GM18907 (cell line): ENCODE results near the gene RNF150.
"Not testable (repeated sequence)": the region's sequence is repeated elsewhere in the genome, so short reads cannot be mapped to it uniquely, and the experiment has no call there.

Experiments used
- ATAC-seq: cut with Tn5 transposase; IDR thresholded peaks from one replicate; pipeline ENCODE4 v1.9.1; 2021; ENCODE audit warnings: mild to moderate bottlenecking, moderate library complexity; ENCODE audit not compliant: unreplicated experiment

RNF150 gene

DNA sequence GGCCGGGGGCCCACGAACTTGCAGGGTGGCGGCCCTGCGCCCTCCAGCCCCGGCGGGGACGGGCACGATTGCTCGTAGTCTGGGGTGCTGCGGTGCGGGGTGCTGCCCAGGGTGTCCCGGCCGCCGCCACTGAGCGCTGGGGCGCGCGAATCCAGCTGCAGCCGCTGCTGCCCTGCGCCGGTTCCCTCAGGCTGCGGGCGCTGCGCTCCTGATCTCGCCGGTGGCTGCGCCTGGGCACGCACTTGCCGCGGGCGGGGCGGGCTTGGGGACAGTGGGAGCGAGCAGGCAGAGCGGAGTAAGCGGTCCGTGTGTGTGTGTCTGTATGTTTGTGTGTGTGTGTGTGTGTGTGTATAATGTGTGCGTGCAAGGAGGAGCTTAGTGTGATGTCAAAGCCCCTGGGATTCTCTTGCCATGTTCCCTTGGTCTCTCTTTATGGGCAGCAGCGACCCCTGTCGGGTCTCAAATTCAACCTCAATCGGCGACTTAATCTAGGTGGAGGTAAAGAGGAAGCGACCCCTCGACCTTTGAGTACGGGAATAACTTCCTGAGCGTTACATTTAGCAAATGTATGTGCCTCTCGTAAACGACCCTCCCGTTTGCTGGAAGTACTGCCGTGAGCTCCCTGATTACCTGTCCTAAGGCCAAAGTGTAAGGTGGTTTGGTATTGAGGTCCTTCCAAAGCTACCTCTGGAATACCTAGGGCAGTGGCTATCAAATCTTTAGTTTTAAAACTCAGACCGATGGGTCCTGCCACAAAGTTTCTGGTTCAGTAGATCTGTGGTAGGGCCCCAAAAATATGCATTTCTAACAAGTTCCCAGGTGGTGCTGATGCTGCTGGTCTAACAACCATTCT, at the start of gene RNF150:
Gene RNF150, minus strand, starts transcription at position 324 of the 853 bp plus-strand sequence.
- peak; percentile 76 for ATAC-seq

DNA sequence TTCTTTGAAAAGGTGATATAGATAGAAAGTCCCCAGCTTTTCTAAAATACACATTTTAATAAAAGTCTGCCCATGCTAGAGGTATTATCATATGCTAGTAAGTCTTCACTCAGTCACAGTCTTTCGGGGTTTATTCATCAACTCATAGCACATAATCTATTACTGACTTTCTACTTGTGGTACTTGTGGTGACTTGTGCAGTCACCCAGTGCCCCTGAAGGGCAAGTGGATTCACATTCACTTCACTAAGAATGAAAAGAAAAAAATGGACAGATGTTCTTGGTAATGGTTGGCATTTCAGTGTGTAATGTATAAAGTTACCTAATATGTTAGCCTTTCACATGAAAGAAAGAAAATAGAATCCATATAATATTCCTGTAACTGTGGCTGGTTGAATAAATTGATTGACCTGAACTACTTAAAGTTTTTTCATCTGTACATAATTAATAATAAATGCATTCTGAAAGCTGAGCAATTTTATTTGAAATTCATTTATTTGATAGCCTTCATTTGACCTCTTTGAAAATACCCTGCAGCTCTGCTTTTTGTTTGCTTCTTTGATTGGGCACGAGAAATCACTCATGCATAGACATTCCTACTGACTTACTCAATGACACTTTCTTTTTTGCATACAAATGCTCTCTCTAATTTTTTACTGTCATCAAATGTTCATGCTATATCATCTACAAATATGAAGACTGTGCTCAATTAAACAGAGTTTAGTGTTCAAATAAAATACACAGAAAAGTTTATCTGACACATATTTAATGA, 47.9 kb upstream of the RNF150 start:
- peak; percentile 98 for ATAC-seq

DNA sequence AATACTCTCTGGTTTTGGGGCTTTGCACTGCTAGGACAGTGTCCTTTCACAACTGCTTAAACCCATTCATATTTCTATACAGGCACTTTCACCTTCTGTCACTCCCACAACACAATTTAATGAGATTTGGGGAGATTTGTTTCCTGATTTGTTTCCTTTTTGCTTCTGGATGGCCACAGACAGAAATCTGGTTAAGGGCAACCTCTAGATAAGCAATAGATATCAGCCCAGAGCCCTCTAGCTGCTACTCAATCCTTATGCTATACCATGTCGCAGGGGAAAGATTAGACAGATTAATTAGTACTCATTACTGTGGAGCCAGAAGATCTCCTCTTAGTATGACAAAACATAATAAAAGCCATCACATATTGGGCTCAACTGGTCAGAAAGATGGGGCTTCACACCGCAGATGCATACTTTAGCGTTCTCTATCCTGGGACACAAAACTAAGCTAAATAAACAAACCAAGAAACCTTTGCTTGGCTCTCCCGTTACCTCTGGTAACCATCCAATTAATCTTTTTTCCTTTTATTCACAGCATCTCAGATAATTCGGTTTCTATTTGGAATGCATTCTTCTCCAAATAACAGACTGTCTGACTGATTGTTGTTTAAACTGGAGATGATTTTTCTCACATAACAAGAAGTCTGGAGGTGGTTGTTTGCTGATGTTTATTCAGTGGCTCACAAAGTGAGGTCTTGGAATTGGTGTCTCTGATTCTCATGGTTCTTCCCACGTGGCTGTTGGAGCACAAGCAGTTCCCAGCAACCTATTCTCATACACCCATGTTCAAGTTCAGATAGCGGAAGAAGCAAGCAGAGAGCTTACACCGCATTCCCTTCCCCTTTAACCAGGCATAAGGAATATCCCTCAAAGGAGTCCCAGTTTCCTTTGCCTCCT, 46.5 kb upstream of the RNF150 start:
- no peak for ATAC-seq

DNA sequence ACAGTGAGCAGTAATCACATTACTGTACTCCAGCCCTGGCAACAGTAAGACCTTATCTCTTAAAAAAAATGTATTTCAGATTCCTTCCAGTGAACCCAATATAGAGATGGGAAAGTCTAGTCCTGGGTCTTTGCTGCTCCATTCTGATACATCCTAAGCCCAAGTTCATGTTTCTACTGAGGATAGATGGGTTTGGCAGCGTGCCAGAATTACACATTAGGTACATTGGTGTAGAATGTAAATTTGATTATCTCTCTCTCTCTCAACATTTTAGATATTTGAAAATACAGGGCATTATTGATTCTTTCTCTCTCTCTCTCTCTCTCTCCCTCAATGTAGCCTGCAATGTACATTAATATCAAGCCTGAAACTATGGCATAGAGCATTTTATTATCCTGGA, 43.9 kb upstream of the RNF150 start:
- ATAC-seq = no peak

DNA sequence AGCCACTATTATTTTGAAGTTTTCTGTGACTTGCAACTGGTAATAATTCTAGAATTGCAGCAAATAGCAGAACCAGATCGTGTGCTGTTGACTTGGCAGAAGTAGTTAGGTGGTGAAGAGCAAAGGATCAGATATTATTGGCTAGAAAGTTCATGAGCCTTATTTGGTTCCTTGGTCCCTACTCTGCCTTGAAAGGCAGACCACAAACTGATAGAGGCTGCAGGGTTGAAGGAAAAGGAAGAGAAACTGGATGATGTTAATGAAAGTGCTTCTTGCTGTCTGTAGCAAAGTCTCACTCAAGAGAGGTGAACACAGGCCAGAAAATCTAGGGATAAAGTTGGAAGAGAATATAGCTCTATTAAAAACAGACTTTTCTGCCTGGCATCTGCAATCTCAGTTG, 41.2 kb upstream of the RNF150 start:
- ATAC-seq = no peak

DNA sequence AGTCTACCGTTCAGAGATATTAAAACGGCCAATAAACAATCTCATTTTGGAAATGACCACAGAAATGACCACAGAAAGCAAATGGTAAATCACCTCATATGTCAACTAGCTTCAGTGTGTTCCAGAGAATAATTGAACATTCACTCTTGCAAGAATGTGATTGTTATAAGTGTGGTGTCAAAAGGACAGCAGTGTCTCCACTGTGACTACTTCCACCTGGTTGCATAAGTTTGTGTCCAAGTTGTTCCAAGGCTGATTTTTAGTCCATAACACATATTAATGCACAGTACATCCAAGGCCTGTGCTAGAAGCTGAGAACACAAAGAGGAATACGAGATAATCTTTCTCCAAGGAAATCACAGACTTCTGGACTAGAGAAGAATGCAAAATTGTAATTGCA, 37.4 kb upstream of the RNF150 start:
- no peak for ATAC-seq

DNA sequence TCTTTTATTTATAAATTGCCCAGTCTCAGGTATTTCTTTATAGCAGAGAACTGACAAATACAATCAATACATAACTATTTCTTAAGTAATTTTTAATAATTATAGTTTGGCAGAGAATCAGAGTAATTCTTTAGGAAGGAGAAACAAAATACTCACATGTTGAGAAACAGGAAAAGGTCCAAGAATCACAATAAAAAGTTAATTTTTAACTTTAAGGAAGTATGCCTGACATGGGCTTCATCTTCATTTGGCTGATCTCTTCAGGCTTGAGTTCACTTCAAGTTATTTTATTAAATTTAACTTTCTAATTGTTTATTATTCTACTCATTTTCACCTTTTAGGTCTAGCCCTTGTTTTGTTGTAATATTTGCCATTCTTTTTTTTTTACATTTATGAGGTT, 36.1 kb upstream of the RNF150 start:
- ATAC-seq = no peak

DNA sequence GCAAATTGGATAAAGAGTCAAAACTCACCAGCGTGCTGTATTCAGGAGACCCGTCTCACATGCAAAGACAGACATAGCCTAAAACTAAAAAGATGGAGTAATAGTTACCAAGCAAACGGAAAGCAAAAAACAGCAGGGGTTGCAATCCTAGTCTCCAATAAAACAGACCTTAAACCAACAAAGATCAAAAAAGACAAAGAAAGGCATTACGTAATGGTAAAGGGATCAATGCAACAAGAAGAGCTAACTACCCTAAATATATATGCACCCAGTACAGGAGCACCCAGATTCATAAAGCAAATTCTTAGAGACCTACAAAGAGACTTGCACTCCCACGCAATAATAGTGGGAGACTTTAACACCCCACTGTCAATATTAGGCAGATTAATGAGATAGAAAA, 31.7 kb upstream of the RNF150 start:
- not testable (repeated sequence) for ATAC-seq

DNA sequence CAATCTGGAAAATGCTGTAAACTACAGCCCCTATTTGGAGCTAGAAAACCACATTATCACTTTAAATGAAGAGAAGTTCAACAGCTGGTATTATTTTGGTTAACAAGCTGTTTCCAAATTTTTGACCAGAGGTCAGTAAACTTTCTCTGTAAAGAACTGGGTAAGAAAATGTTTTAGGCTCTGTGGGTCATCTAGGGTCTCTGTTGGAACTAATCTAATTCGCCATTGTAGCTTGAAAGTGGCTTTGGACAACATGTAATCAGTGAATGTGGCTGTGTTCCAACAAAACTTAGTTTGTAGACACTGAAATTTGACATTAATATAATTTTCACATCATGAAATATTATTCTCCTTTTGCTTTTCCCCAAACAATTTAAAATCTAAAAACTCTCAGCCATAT, 25.8 kb upstream of the RNF150 start:
- no peak for ATAC-seq

DNA sequence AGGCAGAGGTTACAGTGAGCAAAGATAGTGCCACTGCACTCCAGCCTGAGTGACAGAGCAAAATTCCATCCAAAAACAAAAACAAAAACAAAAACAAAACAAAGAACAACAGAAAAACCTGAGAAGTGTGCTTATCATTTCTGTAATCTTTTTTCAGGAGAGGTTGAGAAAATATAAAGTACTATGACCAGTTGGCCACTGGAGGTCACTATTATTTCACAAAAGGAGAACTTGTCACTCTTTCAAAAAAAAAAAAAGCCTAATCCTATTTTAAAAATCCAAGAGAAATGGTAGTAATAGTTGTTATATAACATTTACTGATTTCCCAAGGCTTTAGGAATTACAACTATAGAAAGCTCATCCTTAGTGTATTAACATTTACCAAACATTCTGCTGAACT, 24.9 kb upstream of the RNF150 start:
- ATAC-seq = no peak

DNA sequence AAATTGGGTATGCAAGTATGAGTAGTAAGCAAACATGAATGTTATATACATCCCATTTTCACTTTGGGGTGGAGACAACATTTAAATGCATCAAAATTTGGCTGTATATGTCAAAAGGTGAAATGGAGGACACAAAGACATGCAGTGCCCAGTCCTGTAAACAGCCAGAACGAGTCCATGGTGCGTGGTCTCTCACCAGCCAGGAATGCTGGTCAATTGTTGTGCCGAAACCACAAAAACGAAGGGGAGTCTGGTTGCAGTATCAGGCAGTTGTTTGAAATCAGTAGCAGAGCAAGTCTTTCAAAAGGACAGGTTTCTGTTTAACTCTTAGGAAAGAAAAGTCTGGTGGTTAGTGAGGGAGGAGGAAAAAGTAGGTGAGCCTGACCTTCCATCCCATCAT, 22.3 kb upstream of the RNF150 start:
- ATAC-seq = no peak

DNA sequence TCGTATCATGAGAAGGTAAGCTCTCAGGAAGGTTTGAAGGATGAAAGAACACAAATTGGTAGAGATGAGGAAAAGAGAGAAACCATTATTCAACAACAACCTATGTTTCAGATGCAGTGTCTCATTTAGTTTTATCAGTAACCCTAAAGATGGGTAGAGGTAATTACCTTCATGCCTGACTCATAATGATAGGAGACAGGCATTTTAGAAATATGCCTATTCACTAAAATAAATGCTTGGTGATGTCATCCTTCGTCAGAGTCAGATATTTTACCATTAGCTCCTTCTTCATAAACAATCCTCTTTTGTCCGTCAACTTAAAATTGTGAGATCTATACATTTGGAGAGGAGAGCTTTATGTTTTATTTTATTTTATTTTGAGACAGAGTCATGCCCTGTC, 21.5 kb upstream of the RNF150 start:
- ATAC-seq = no peak

DNA sequence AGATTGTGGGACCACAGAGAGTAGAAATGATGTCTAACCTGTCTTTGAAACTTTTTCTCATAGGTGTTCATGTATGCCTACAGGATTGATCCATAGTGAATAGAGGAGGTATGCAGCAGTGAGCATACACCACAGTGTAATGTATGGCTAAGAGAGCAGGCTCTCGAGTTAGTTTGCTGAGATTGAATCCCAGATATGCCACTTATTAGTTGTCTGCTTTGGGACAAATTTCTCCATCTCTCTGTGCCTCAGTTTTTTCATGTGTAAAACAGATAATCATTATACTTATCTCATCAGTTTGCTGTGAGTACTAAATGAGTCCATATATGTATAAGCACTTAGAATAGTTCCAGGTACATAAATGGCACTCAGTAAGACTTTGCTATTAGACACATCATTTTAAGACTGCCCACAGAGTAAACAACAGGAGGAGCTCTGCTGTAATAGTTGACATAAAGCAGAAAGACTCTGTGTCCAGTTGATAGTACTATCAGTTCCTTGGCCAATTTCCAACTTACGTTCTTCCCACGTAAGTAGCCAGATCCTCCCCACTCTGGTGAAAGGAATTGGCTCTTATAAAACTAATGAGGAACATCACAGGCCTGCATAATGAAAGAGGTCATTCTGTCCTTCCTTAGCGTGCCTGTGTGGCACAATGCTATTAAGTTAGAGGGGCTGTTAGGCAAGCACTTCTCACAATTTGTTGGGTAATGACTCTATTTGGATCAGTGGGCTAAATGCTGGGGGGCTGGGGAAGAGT, 20.7 kb upstream of the RNF150 start:
- ATAC-seq = no peak

DNA sequence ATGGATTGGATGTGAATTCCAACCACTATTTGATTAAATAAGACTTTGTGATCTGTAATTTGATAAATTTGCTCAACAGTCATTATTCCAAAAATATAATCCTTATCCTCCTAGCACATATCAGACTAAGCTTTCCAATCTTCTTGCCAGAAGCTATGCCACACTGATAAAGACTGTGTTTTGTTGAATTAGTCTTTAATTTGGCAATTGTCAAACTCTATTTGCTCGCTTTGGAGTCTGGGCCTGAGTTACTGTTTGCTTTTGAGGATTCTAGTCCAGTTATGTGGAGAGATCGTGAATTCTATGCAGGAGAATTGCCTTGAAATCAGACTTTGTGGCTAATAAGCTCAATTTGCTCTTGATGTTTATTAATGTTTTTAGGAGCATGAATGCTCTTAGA, 10.9 kb upstream of the RNF150 start:
- ATAC-seq = no peak

DNA sequence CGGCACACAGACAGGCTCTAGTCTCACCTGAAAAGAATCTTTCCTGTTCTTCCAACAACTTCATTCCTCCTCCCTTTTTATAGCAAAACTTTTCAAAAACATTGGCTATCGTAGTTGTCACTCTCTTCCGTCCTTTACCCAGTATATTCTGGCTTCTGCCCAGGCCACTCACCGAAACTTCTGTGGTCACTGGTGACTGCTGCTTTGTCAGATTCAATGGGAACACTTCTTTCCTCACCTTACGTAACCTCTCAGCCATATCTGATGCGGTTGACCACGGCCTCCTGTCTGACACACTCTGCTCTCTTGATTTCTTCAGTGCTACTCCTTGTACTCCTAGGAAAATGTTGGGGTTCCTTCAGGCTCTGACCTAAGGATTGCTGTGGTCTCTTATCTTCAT, 9.2 kb upstream of the RNF150 start:
- ATAC-seq = no peak

DNA sequence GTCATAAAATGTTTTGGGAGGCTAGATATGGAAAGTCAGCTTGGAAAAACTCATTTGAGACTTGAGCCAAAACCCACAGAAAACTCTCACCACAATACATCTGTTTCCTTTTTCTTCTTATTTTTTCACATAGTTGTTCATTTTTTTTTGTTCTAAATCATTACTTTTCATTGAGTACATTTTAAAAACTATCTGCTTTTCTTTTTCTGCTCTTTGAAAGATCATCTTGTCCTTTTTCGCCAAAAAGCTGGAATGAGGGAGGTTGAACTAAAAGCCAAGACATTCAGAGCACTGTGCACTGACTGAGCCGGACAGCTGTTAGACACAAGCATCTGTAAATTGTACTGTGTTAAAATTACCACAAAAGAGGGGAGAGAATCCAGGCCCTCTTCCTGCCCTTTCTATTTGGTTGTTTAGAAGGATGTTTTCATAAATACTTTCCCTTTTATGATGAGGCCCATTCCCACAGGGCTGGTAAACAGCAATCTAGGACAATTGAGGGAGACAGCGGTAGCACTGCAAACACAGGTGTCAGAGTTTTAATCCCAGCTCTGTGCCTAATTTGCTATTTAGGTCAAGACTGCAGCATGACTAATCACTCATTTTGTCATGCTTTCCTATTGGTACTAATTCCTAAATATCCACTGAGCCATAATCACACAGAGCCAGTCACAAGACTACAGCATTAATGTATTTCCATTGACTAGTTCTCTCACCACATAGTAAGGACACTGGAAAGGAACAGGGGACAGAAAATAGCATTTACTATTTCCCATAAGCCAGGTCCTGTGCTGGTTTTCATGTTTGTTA, 7.3 kb upstream of the RNF150 start:
- no peak for ATAC-seq

DNA sequence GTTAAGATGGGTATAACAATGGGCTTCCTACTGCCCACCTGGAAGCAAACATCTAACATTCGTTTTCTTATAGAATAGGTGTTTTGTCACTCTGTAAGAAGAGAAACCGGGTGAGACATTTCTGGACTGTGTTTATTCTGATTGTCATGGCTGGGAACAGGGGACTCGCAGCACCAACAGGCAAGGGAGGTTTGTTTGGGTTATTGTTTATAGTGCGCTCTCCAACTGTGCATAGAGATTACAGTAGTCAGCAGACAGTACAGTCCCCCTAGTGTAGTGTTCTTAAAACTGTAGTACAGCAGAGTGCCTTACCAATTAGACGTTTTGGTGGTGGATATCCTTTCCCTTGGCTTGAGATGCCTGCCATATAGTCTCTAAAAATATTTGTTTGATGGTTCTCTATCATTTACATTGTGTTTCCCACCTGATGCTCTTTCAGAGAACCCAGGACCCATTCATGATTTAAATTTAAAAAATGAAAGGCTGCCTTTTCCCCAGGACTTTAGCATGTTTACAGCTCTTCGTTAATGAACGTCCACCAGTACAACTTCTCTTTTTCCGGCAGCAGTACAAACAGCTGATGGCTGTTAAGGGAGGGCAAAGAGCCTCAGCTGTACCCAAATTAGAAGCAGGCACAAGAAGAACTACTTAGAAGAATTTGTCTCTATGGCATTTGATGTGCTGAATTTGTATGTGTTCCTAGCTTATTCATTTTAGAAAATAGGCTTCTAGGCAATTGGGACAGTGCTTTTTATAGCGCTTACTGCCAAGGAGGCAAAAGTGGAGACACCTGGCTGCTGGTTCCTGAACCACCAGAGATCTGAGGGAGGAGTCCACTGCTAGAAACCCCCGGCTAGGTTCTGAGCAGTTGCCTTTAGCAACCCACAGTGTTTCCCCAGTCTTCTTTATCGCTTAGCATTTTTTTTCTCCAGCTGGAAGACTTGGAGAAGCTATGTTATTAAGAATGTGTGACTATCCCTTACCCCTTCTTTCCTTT, 1.0 kb upstream of the RNF150 start:
- no peak for ATAC-seq

DNA sequence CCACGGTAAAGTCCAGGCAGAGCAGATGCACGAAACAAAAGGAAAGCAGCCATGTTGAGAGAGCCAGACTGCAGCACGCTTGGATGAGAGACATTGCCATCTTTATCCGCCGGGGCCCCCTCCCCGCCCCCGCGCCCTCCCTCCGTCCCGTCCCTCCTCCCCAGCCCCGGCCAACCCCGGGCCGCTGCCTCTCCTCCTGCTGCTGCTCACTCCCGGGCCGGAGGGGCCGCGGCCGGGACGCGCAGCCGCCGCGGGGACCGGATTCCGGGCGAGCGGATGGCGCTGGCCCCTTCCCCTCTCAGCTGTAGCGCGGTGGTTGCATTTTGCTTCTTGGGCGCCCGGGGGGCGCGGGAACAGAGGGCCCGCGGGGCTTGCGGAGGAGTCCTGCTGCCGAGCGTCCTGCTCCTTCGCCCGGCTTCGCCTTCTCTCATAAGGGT, 542 bp downstream of the RNF150 start:
- peak; percentile 27 for ATAC-seq
